LNCAP (cell line): ENCODE measurements around the gene ITPR3.

Experiments
- CTCF ChIP-seq: fragments of 450-650 bp; IDR thresholded peaks from 2 replicates; pipeline ENCODE4 v1.5.1; 2017; ENCODE audit warnings: mild to moderate bottlenecking

The ITPR3 gene

GRCh38 chr6:33677143-33677660 lies 56.1 kb downstream of the ITPR3 start:
- TF ChIP-seq CTCF, result no peak

GRCh38 chr6:33677689-33678088 lies 56.6 kb downstream of the ITPR3 start:
- TF ChIP-seq CTCF, result no peak

GRCh38 chr6:33678233-33678931 lies 57.3 kb downstream of the ITPR3 start:
- no peak for TF ChIP-seq CTCF

GRCh38 chr6:33678932-33679490 lies 57.9 kb downstream of the ITPR3 start:
- TF ChIP-seq CTCF, result no peak

- no peak for TF ChIP-seq CTCF
Observed at GRCh38 chr6:33679761-33680160, 58.6 kb downstream of the ITPR3 start.

GRCh38 chr6:33682341-33682740 lies 61.2 kb downstream of the ITPR3 start:
- no peak for TF ChIP-seq CTCF

- no peak for TF ChIP-seq CTCF
Observed at GRCh38 chr6:33683051-33683571, 62.0 kb downstream of the ITPR3 start.
